IMR-90 (cell line): ENCODE data around the gene NPPC. TPM values are rescaled to one million over a fixed set of nuclear protein-coding genes. Genes with fewer than 3 reads are reported as not detected.
A peak's percentile ranks its signal among the peaks of the same experiment; 100 is the strongest.

Source experiments
- ATAC-seq: fragments of 200-7000 bp; cut with Tn5 transposase; 2 replicates; pipeline ENCODE4 v1.9.1; 2020; ENCODE audit warnings: low read depth, mild to moderate bottlenecking, moderate library complexity
- BruUV-seq: library from RNA; stranded (reverse); fragments of 400-500 nt; replicated peaks from 2 replicates; lab custom pipeline; 2021; lab: Mats Ljungman, UMichigan
- CTCF ChIA-PET: fragments of 300-600 bp; formaldehyde crosslinking; extraction: SDS; loops from one replicate; lab custom pipeline; 2021; ENCODE audit warnings: antibody characterized with exemption; lab: Yijun Ruan, JAX
- POLR2A ChIA-PET: fragments of 300-600 bp; sonication (Branson Sonifier 250); formaldehyde crosslinking; loops from one replicate; lab custom pipeline; 2022; ENCODE audit warnings: antibody characterized with exemption; ENCODE audit not compliant: unreplicated experiment; lab: Charles Lee
- DNase-seq: peaks from one replicate; pipeline ENCODE4 v3.0.0; 2013
- H2AFZ ChIP-seq: replicated peaks from 2 replicates; pipeline ENCODE3; 2013; ENCODE audit warnings: low read length, mild to moderate bottlenecking; ENCODE audit not compliant: poor library complexity
- H2AK5ac ChIP-seq: 2 replicates; pipeline ENCODE4 v1.6.1; 2013; ENCODE audit warnings: low read depth, low read length, inconsistent platforms
- H2AK9ac ChIP-seq: replicated peaks from 2 replicates; pipeline ENCODE3; 2013; ENCODE audit warnings: mild to moderate bottlenecking, low read depth, low read length, moderate library complexity; ENCODE audit not compliant: poor library complexity
- H2BK120ac ChIP-seq: 2 replicates; pipeline ENCODE4 v1.6.1; 2013; ENCODE audit warnings: low read depth, low read length, inconsistent platforms
- H2BK15ac ChIP-seq: 3 replicates; pipeline ENCODE4 v1.6.1; 2013; ENCODE audit warnings: low read depth, low read length, inconsistent platforms
- H2BK20ac ChIP-seq: 2 replicates; pipeline ENCODE4 v1.6.1; 2013; ENCODE audit warnings: low read depth, mild to moderate bottlenecking, inconsistent platforms, low read length, moderate library complexity
- H2BK5ac ChIP-seq: 2 replicates; pipeline ENCODE4 v1.6.1; 2013; ENCODE audit warnings: mild to moderate bottlenecking, low read depth, low read length, inconsistent platforms; ENCODE audit not compliant: poor library complexity, severe bottlenecking
- H3K14ac ChIP-seq: replicated peaks from 2 replicates; pipeline ENCODE4 v1.6.1; 2013; ENCODE audit warnings: low read depth, low read length, inconsistent platforms
- H3K18ac ChIP-seq: 2 replicates; pipeline ENCODE4 v1.6.1; 2013; ENCODE audit warnings: low read depth, low read length, control low read depth
- H3K23ac ChIP-seq: 2 replicates; pipeline ENCODE4 v1.6.1; 2013; ENCODE audit warnings: low read depth, low read length, inconsistent platforms
- H3K27ac ChIP-seq: 2 replicates; pipeline ENCODE4 v1.5.1; 2013; ENCODE audit warnings: mild to moderate bottlenecking, control low read depth, low read length; ENCODE audit not compliant: insufficient read depth
- H3K27me3 ChIP-seq: 2 replicates; pipeline ENCODE4 v1.6.1; 2013; ENCODE audit warnings: low read length; ENCODE audit not compliant: control insufficient read depth, insufficient read depth
- H3K36me3 ChIP-seq: 2 replicates; pipeline ENCODE4 v1.6.1; 2013; ENCODE audit warnings: low read length, mixed read lengths; ENCODE audit not compliant: control insufficient read depth, insufficient read depth
- H3K4ac ChIP-seq: 2 replicates; pipeline ENCODE4 v1.6.1; 2013; ENCODE audit warnings: low read depth, low read length, inconsistent platforms
- H3K4me1 ChIP-seq: 2 replicates; pipeline ENCODE4 v1.6.1; 2013; ENCODE audit warnings: low read length, mixed read lengths; ENCODE audit not compliant: control insufficient read depth, insufficient read depth
- H3K4me2 ChIP-seq: 2 replicates; pipeline ENCODE4 v1.6.1; 2013; ENCODE audit warnings: low read depth, mild to moderate bottlenecking, control low read depth, low read length, moderate library complexity
- H3K4me3 ChIP-seq: 2 replicates; pipeline ENCODE4 v1.5.1; 2013; ENCODE audit warnings: low read depth, mild to moderate bottlenecking, control low read depth, low read length, moderate library complexity; ENCODE audit not compliant: insufficient read depth
- H3K56ac ChIP-seq: 2 replicates; pipeline ENCODE4 v1.6.1; 2013; ENCODE audit warnings: low read length, inconsistent platforms; ENCODE audit not compliant: insufficient read depth; ENCODE audit errors: extremely low read depth
- H3K79me1 ChIP-seq, 2 experiments: 2 replicates each; pipeline ENCODE4 v1.6.1; 2013; ENCODE audit warnings: low read length in 2 of 2, inconsistent platforms in 1 of 2, low read depth in 1 of 2
- H3K9ac ChIP-seq: 2 replicates; pipeline ENCODE4 v1.6.1; 2013; ENCODE audit warnings: low read depth, low read length, control low read depth
- H3K9me1 ChIP-seq: 2 replicates; pipeline ENCODE4 v1.6.1; 2013; ENCODE audit warnings: low read length, inconsistent platforms; ENCODE audit not compliant: insufficient read depth
- H3K9me3 ChIP-seq: 2 replicates; pipeline ENCODE4 v1.6.1; 2013; ENCODE audit warnings: low read length; ENCODE audit not compliant: control insufficient read depth, insufficient read depth
- H4K20me1 ChIP-seq: 2 replicates; pipeline ENCODE4 v1.6.1; 2013; ENCODE audit warnings: low read length, inconsistent platforms; ENCODE audit not compliant: insufficient read depth
- H4K5ac ChIP-seq: 2 replicates; pipeline ENCODE4 v1.6.1; 2013; ENCODE audit warnings: mild to moderate bottlenecking, low read depth, low read length, control low read depth
- H4K8ac ChIP-seq, 2 experiments: 2 replicates each; pipeline ENCODE4 v1.6.1; 2013; ENCODE audit warnings: low read depth in 2 of 2, low read length in 2 of 2, control low read depth in 1 of 2, inconsistent platforms in 1 of 2
- H4K91ac ChIP-seq: 2 replicates; pipeline ENCODE4 v1.6.1; 2013; ENCODE audit warnings: low read depth, low read length, inconsistent platforms; ENCODE audit not compliant: insufficient read depth
- BHLHE40 ChIP-seq: fragments of 150-350 bp; IDR thresholded peaks from 2 replicates; pipeline ENCODE4 v1.6.1; 2016; ENCODE audit warnings: mild to moderate bottlenecking, low read depth, low read length
- CHD1 ChIP-seq: IDR thresholded peaks from 2 replicates; pipeline ENCODE4 v1.6.1; 2012; ENCODE audit warnings: low read depth, low read length, improper control_type of control experiment
- FOS ChIP-seq: fragments of 150-350 bp; IDR thresholded peaks from 2 replicates; pipeline ENCODE4 v1.6.1; 2016; ENCODE audit warnings: low read depth, low read length
- MAFK ChIP-seq: IDR thresholded peaks from 2 replicates; pipeline ENCODE4 v1.6.1; 2012; ENCODE audit warnings: low read depth, low read length, improper control_type of control experiment
- MXI1 ChIP-seq: IDR thresholded peaks from 2 replicates; pipeline ENCODE4 v1.6.1; 2012; ENCODE audit warnings: low read depth, mild to moderate bottlenecking, low read length, moderate library complexity, borderline replicate concordance
- RAD21 ChIP-seq: IDR thresholded peaks from 2 replicates; pipeline ENCODE4 v1.6.1; 2012; ENCODE audit warnings: low read length, improper control_type of control experiment
- RCOR1 ChIP-seq: IDR thresholded peaks from 2 replicates; pipeline ENCODE4 v1.6.1; 2012; ENCODE audit warnings: mild to moderate bottlenecking, low read length, improper control_type of control experiment; ENCODE audit not compliant: insufficient replicate concordance
- SMC3 ChIP-seq: fragments of 150-350 bp; IDR thresholded peaks from 2 replicates; pipeline ENCODE4 v1.6.1; 2016; ENCODE audit warnings: low read depth, mild to moderate bottlenecking, antibody characterized with exemption, low read length, moderate library complexity
- WGBS, 2 experiments: methylation state at CpG; one replicate each; pipeline versions ENCODE4 v1.1.5 to v1.1.7; 2013; ENCODE audit warnings: missing lambda C conversion rate in 2 of 2; ENCODE audit not compliant: insufficient read length in 1 of 2; ENCODE audit errors: extremely low coverage in 2 of 2; 5-methylcytosine and 5-hydroxymethylcytosine counted together
- dilution Hi-C: fragments of 300-500 bp; cut with HindIII; formaldehyde crosslinking; loops from one replicate; pipeline ENCODE4 v1.14.3; 2018; ENCODE audit warnings: low sequenced_read_pairs; ENCODE audit not compliant: unreplicated experiment
- in situ Hi-C: fragments of 300-500 bp; cut with MboI; formaldehyde crosslinking; loops from 3 replicates; pipeline ENCODE4 v1.14.3; 2019; ENCODE audit warnings: low sequenced_read_pairs, inconsistent platforms, mixed read lengths
- intact Hi-C: fragments of 100-400 bp; cut with micrococcal nuclease; formaldehyde crosslinking; loops from 2 replicates; pipeline ENCODE4 v1.10.0; 2022
- polyA plus RNA-seq, 3 experiments: library from polyadenylated mRNA; depleted of rRNA; stranded (reverse); fragments of >200 nt; gene quantifications; 2 replicates each; pipeline ENCODE4 v1.2.3, GENCODE V29; 2012; ENCODE audit warnings: low replicate concordance in 1 of 3
- total RNA-seq: library from RNA; depleted of rRNA; stranded (reverse); fragments of >200 nt; gene quantifications from 2 replicates; pipeline ENCODE4 v1.2.3, GENCODE V29; 2012
- TF ChIP-seq, protein P1 (sequence below): fragments of 150-350 bp; IDR thresholded peaks from 2 replicates; pipeline ENCODE4 v1.6.1; 2017; ENCODE audit warnings: mild to moderate bottlenecking, antibody characterized with exemption, low read length, low read depth

The NPPC gene
- total and polyA plus RNA-seq, 2 of the 4 experiments (the other 2 are of a cell fraction) = 0.22 to 0.36 TPM

DNA sequence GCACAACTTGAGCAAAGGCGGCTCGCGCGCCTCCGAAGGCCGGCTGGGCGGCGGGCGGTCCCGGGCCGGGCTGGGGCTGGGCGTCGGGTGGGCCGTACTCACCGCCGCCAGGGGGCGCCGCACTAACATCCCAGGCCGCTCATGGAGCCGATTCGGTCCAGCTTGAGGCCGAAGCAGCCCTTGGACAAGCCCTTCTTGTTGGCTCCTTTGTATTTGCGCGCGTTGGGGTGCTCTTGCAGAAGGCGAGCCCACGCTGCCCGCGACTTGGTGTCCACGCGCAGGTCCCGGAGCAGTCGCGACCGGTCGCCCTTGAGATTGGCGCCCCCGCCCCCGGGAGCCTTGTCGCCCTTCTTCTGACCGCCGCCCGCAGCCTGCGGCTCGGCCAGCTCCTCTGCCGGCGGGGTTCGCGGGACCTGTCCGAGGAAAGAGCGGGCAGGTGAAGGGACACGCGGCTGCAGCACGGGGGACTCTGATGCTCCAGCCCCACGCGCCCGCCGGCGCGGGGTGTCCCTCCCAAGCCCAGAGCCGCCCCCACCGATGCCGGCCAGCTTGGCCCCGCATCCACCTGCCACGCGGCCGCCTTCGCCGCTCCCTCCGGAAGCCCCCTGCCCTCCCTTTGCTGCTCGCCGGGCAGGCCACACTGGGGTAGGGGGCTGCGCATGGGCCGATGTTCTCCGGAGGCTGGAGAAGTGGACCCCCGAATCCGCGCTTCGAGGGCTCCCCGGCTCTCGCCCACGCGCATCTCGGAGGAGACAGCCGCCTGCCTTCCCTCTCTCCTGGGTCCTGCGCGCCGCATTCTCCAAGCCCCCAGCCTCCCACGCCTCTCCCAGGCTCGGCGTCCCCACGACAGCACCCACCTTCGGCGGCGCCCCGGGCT is 655 bp downstream of the NPPC start (continued):
- TF ChIP-seq, protein P1, sequence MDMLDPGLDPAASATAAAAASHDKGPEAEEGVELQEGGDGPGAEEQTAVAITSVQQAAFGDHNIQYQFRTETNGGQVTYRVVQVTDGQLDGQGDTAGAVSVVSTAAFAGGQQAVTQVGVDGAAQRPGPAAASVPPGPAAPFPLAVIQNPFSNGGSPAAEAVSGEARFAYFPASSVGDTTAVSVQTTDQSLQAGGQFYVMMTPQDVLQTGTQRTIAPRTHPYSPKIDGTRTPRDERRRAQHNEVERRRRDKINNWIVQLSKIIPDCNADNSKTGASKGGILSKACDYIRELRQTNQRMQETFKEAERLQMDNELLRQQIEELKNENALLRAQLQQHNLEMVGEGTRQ = no peak
- no peak for TF ChIP-seq MXI1

DNA sequence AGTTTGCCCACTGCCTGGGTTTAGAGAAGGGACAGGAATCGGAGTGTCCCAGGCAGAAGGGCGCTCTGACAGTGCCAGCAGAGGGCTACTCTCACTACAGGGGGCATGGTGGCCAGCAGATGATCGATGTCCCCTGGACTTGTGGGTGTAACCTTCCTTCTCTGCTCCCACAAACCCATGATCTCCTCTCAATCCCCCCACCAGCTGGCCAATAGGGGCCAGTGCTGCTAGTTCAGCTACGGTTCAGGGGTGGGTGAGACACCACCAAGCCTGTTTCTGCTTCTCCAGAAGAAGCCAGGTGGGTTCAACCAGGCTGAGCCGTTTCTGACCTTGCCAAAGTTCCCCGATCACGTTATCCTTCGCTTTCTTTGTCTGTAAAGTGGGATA is 1.3 kb downstream of the NPPC start:
- Histone ChIP-seq H4K20me1 (0 out of 2 replicates have a peak, but pooled peaks cover 3% of the 10 kb centered on the region), H3K9me3 (no peaks in the 10 kb centered on the region), H4K91ac (no peak overlapping the region), H3K27me3 (peaks cover 62% of the 10 kb centered on the region), H3K18ac (no peak overlapping the region), H3K9ac (no peak overlapping the region), H3K36me3 (no peaks in the 10 kb centered on the region), H3K14ac (no peak overlapping the region), H3K79me1 (no peaks in the 10 kb centered on the region), H3K27ac (no peak overlapping the region), H3K4me2 (peak overlapping the region; percentile 56; the same call in 1 of the 2 replicates), H3K23ac (no peak overlapping the region; the same call in 1 of the 2 replicates), H2BK5ac (no peak overlapping the region), H4K5ac (no peak overlapping the region), H2BK15ac (no peak overlapping the region), H3K4me3 (no peak overlapping the region), H2BK20ac (no peak overlapping the region), H3K56ac (no peak overlapping the region), H2BK120ac (no peak overlapping the region), H3K4ac (no peak overlapping the region), H2AK9ac (peak overlapping the region; percentile 2), H3K9me1 (no peaks in the 10 kb centered on the region), H3K4me1 (peaks cover 5% of the 10 kb centered on the region), H2AFZ (peak overlapping the region; percentile 83), H4K8ac (0 out of 4 replicates have a peak overlapping the region, but pooled peaks of 1 of the 2 experiments have one; percentile 9), H2AK5ac (no peak overlapping the region)
- intact Hi-C loops = loop anchor here (1.0 to 2.0 kb wide), 5 partner anchors 214 to 515 kb away; no protein-coding TSS in a partner anchor
- in situ Hi-C loops = no loop called here
- DNase-seq = no peak
- ChIA-PET POLR2A (no interaction called here), CTCF (interaction anchor here (0.7 to 3.7 kb wide), 8 partner anchors 9 to 403 kb away, joined by 3 to 34 read pairs (median 3); no protein-coding TSS in a partner anchor)
- no peak; the same call in 1 of the 2 replicates for ATAC-seq
- dilution Hi-C loops = no loop called here
- no CpG with 5 or more reads among the region's 8 CpGs for WGBS, 2 experiments
- TF ChIP-seq RAD21 (no peak), CHD1 (no peak), FOS (no peak), MAFK (no peak), BHLHE40 (no peak), SMC3 (no peak), MXI1 (no peak), RCOR1 (no peak)
- TF ChIP-seq, protein P1 = no peak
- no TSS peak for BruUV-seq
